NT2/D1 (cell line): ENCODE measurements around the gene GDF7.

Source experiments
- DNase-seq: peaks from one replicate; pipeline ENCODE4 v3.0.0-alpha.2; 2011; ENCODE audit warnings: low read depth, low spot score
- H3K27me3 ChIP-seq: 2 replicates; pipeline ENCODE4 v1.6.0; 2011; ENCODE audit warnings: mild to moderate bottlenecking; ENCODE audit not compliant: insufficient read length, insufficient read depth
- H3K36me3 ChIP-seq: 2 replicates; pipeline ENCODE4 v1.6.1; 2011; ENCODE audit warnings: mild to moderate bottlenecking, low read length, mixed read lengths; ENCODE audit not compliant: insufficient read depth, insufficient read length
- H3K4me1 ChIP-seq: 2 replicates; pipeline ENCODE4 v1.5.1; 2011; ENCODE audit not compliant: insufficient read depth, insufficient read length
- H3K4me3 ChIP-seq: 2 replicates; pipeline ENCODE4 v1.5.1; 2011; ENCODE audit warnings: low read depth; ENCODE audit not compliant: insufficient read length
- H3K9ac ChIP-seq: 2 replicates; pipeline ENCODE4 v1.6.0; 2011; ENCODE audit warnings: low read depth; ENCODE audit not compliant: insufficient read length
- H3K9me3 ChIP-seq: 2 replicates; pipeline ENCODE4 v1.5.1; 2011; ENCODE audit warnings: mild to moderate bottlenecking, low read length; ENCODE audit not compliant: insufficient read depth
- SUZ12 ChIP-seq: IDR thresholded peaks from 2 replicates; pipeline ENCODE4 v1.6.1; 2011; ENCODE audit not compliant: insufficient read length, insufficient read depth; ENCODE audit errors: extremely low read depth
- YY1 ChIP-seq: IDR thresholded peaks from 2 replicates; pipeline ENCODE4 v1.6.1; 2011; ENCODE audit not compliant: insufficient read length, insufficient read depth
- ZNF274 ChIP-seq: IDR thresholded peaks from 2 replicates; pipeline ENCODE4 v1.6.1; 2011; ENCODE audit warnings: mild to moderate bottlenecking, low read depth, low read length

The GDF7 gene

GRCh38 chr2:20642055-20642971 is 24.6 kb upstream of the GDF7 start:
- DNase-seq, result peak; percentile 71
- TF ChIP-seq SUZ12 (no peak), YY1 (no peak), ZNF274 (no peak)
- Histone ChIP-seq H3K4me1 (no peaks in the 10 kb centered on the region), H3K27me3 (no peaks in the 10 kb centered on the region), H3K9me3 (no peaks in the 10 kb centered on the region), H3K9ac (no peak overlapping the region), H3K36me3 (peaks cover 38% of the 10 kb centered on the region), H3K4me3 (no peak overlapping the region)

GRCh38 chr2:20643060-20643459 is 23.9 kb upstream of the GDF7 start:
- DNase-seq, result no peak
- Histone ChIP-seq H3K9me3 (no peaks in the 10 kb centered on the region), H3K4me3 (no peak overlapping the region), H3K9ac (no peak overlapping the region), H3K36me3 (peaks cover 32% of the 10 kb centered on the region), H3K4me1 (peaks cover under 1% of the 10 kb centered on the region), H3K27me3 (no peaks in the 10 kb centered on the region)
- TF ChIP-seq ZNF274 (no peak), SUZ12 (no peak), YY1 (no peak)

GRCh38 chr2:20643826-20644225 is 23.1 kb upstream of the GDF7 start:
- no peaks in the 10 kb centered on the region for H3K27me3 ChIP-seq
- H3K9me3 ChIP-seq, result no peaks in the 10 kb centered on the region
- peaks cover 3% of the 10 kb centered on the region for H3K4me1 ChIP-seq
- no peak for DNase-seq
- H3K36me3 ChIP-seq, result peaks cover 32% of the 10 kb centered on the region
- no peak overlapping the region for H3K4me3 ChIP-seq
- TF ChIP-seq SUZ12 (no peak), YY1 (no peak), ZNF274 (no peak)
- H3K9ac ChIP-seq, result no peak overlapping the region

- DNase-seq, result no peak
- H3K9me3 ChIP-seq, result no peaks in the 10 kb centered on the region
- H3K4me1 ChIP-seq, result peaks cover 3% of the 10 kb centered on the region
- H3K9ac ChIP-seq, result no peak overlapping the region
- peaks cover 23% of the 10 kb centered on the region for H3K36me3 ChIP-seq
- H3K4me3 ChIP-seq, result no peak overlapping the region
- TF ChIP-seq SUZ12 (no peak), ZNF274 (no peak), YY1 (no peak)
- peaks cover 1% of the 10 kb centered on the region for H3K27me3 ChIP-seq
Measured at GRCh38 chr2:20645301-20645701, 21.6 kb upstream of the GDF7 start.

- DNase-seq, result no peak
- Histone ChIP-seq H3K36me3 (peaks cover 18% of the 10 kb centered on the region), H3K9me3 (no peaks in the 10 kb centered on the region), H3K9ac (no peak overlapping the region), H3K27me3 (peaks cover 4% of the 10 kb centered on the region), H3K4me3 (no peak overlapping the region), H3K4me1 (peaks cover 3% of the 10 kb centered on the region)
- no peak for TF ChIP-seq SUZ12
- TF ChIP-seq ZNF274, result no peak
- TF ChIP-seq YY1, result no peak
Measured at GRCh38 chr2:20645761-20646160, 21.2 kb upstream of the GDF7 start.

GRCh38 chr2:20646446-20646845 is 20.5 kb upstream of the GDF7 start:
- H3K9ac ChIP-seq, result no peak overlapping the region
- H3K9me3 ChIP-seq, result no peaks in the 10 kb centered on the region
- no peak for DNase-seq

GRCh38 chr2:20647211-20647610 is 19.7 kb upstream of the GDF7 start:
- Histone ChIP-seq H3K9me3 (no peaks in the 10 kb centered on the region), H3K36me3 (peaks cover 12% of the 10 kb centered on the region), H3K27me3 (peaks cover 6% of the 10 kb centered on the region), H3K4me3 (no peak overlapping the region), H3K4me1 (peaks cover 6% of the 10 kb centered on the region), H3K9ac (no peak overlapping the region)
- TF ChIP-seq YY1, result no peak
- TF ChIP-seq ZNF274, result no peak
- TF ChIP-seq SUZ12, result no peak
- no peak for DNase-seq

More at GRCh38 chr2:20646446-20646845, 20.5 kb upstream of the GDF7 start:
- Histone ChIP-seq H3K4me1 (peaks cover 3% of the 10 kb centered on the region), H3K4me3 (no peak overlapping the region), H3K27me3 (peaks cover 4% of the 10 kb centered on the region), H3K36me3 (peaks cover 16% of the 10 kb centered on the region)
- no peak for TF ChIP-seq ZNF274
- no peak for TF ChIP-seq SUZ12
- TF ChIP-seq YY1, result no peak
